Sigmoid colon (tissue), 3 donors: ENCODE results near the gene EPHA4.

ENCODE experiments used
- POLR2A ChIP-seq, 2 donors: fragments of 450-650 bp; IDR thresholded peaks; one replicate each; pipeline ENCODE4 v1.6.1; 2016; ENCODE audit warnings: antibody characterized with exemption in 2 of 2, mild to moderate bottlenecking in 2 of 2, moderate library complexity in 2 of 2
- TF ChIP-seq, protein P1 (sequence below), 4 experiments: fragments of 450-650 bp in 3 of 4; fragments of 200-600 bp in 1 of 4; IDR thresholded peaks; one replicate each; pipeline ENCODE4 v1.5.1; 2016 to 2019; ENCODE audit warnings: antibody characterized with exemption in 4 of 4, mild to moderate bottlenecking in 3 of 4, moderate library complexity in 2 of 4

DNA sequence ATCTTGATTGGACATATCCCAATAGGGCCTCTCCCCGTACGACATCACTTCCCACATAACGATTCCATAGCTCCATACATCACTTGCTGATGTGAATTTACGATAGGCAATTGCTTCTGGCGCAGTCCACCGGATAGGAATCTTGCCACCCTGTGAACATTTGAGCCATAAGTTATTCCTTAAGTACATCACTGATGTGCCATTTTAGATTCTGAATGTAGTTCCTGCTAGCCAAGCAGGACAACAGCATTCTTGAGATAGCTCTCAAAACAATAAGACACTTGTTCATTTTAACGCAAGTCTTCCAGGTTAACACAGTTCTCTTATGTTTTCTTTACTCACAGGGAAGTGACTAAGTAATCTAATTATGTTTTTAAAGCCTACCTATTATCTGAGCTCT, 138.0 kb downstream of the EPHA4 start:
- TF ChIP-seq POLR2A (IDR thresholded peaks at IDR 0.05): no peak
- TF ChIP-seq, protein P1, sequence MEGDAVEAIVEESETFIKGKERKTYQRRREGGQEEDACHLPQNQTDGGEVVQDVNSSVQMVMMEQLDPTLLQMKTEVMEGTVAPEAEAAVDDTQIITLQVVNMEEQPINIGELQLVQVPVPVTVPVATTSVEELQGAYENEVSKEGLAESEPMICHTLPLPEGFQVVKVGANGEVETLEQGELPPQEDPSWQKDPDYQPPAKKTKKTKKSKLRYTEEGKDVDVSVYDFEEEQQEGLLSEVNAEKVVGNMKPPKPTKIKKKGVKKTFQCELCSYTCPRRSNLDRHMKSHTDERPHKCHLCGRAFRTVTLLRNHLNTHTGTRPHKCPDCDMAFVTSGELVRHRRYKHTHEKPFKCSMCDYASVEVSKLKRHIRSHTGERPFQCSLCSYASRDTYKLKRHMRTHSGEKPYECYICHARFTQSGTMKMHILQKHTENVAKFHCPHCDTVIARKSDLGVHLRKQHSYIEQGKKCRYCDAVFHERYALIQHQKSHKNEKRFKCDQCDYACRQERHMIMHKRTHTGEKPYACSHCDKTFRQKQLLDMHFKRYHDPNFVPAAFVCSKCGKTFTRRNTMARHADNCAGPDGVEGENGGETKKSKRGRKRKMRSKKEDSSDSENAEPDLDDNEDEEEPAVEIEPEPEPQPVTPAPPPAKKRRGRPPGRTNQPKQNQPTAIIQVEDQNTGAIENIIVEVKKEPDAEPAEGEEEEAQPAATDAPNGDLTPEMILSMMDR (IDR thresholded peaks at IDR 0.05): no peak
